Breast epithelium (tissue), 4 donors: Measurements from ENCODE around the gene CAMTA1. TPM values are rescaled to one million over a fixed set of nuclear protein-coding genes. Genes with fewer than 3 reads are reported as not detected.

Source experiments
- DNase-seq, 2 donors: peaks; one replicate each; pipeline ENCODE4 v3.0.0-alpha.2; 2019; ENCODE audit warnings: low spot score in 2 of 2
- H3K27ac ChIP-seq, 2 donors: fragments of 200-600 bp; sonication (generic) in 1 of 2; one replicate each; pipeline ENCODE4 v1.5.1; 2016 to 2019; ENCODE audit warnings: mild to moderate bottlenecking in 1 of 2
- H3K27me3 ChIP-seq, 2 donors: fragments of 200-600 bp; sonication (generic) in 1 of 2; one replicate each; pipeline versions ENCODE4 v1.5.1 to v1.6.0; 2017 to 2019; ENCODE audit warnings: control low read depth in 1 of 2, mild to moderate bottlenecking in 1 of 2
- H3K36me3 ChIP-seq: fragments of 200-600 bp; one replicate; pipeline ENCODE4 v1.5.1; 2019
- H3K4me1 ChIP-seq, 2 donors: fragments of 200-600 bp; sonication (generic); one replicate each; pipeline ENCODE4 v1.5.1; 2016 to 2019; ENCODE audit warnings: control low read depth in 1 of 2
- H3K4me3 ChIP-seq, 3 donors: fragments of 200-600 bp; sonication (generic); 1 replicate in 2 of 3; 2 replicates in 1 of 3; pipeline ENCODE4 v1.5.1; 2016 to 2019; ENCODE audit warnings: mild to moderate bottlenecking in 3 of 3, moderate library complexity in 2 of 3
- H3K9me3 ChIP-seq, 2 donors: fragments of 200-600 bp; sonication (generic) in 1 of 2; one replicate each; pipeline ENCODE4 v1.5.1; 2016 to 2019; ENCODE audit warnings: control low read depth in 1 of 2
- POLR2A ChIP-seq: fragments of 450-650 bp; IDR thresholded peaks from one replicate; pipeline ENCODE4 v1.6.1; 2016; ENCODE audit warnings: antibody characterized with exemption, mild to moderate bottlenecking, moderate library complexity
- POLR2AphosphoS5 ChIP-seq, 3 donors: sonication (generic); formaldehyde crosslinking; IDR thresholded peaks; one replicate each; pipeline ENCODE4 v1.6.1; 2017; ENCODE audit warnings: antibody characterized with exemption in 3 of 3
- intact Hi-C: fragments of 100-400 bp; cut with DNase I; formaldehyde crosslinking; loops from one replicate; pipeline ENCODE4 v1.15.1; 2023; ENCODE audit warnings: low total_unique reads
- total RNA-seq, 3 donors: library from RNA; depleted of rRNA; stranded (reverse); fragments of >200 nt; gene quantifications; one replicate each; pipeline ENCODE4 v1.1.0, GENCODE V29; 2016
- TF ChIP-seq, protein P1 (sequence below), 3 donors: fragments of 450-650 bp; IDR thresholded peaks; one replicate each; pipeline ENCODE4 v1.5.1; 2016 to 2017; ENCODE audit warnings: antibody characterized with exemption in 3 of 3, mild to moderate bottlenecking in 3 of 3, moderate library complexity in 3 of 3

The CAMTA1 gene
- total RNA-seq, 3 donors from 2014 or later, result 53.4 to 84.0 (median 61.9) TPM

DNA sequence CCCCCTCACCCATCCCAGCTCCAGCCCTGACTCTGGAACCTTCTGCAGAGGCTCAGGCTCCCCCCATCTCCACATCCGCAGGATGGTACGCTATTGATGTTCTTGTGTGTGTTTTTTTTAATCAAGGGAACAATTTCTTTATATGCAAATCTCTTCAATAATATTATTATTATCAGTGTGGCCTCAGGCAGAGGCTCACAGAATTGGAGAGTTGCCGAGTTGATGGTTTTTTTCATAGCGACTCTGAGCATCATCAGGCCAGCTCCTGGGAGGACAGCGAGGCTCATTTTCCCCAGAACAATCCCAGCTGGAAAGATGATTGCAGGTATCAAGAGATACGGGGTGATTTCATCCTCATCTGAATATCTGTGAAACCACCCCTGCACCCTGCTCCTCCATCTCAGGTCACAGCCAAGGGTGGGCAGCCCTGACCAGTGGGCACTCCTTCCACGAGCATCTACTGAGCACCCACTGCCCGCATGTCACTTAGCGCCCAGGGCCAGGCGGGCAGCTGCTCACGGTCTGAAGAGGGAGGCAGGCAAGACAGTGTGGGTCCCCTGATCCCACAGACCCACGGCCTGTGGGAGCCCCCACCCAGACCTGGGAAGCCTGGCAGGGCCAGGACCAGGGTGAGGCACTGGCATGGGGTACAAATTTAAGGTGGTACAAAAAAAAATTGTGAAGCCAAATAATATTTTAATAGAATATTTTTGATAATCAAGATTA lies 740.2 kb downstream of the CAMTA1 start:
- DNase-seq, result no peak
- Histone ChIP-seq H3K4me1 (no peaks in the 10 kb centered on the region), H3K9me3 (no peaks in the 10 kb centered on the region), H3K4me3 (no peak overlapping the region), H3K27ac (no peak overlapping the region), H3K27me3 (no peaks in the 10 kb centered on the region), H3K36me3 (no peaks in the 10 kb centered on the region)
- intact Hi-C loops, result no loop called here
- TF ChIP-seq, protein P1, sequence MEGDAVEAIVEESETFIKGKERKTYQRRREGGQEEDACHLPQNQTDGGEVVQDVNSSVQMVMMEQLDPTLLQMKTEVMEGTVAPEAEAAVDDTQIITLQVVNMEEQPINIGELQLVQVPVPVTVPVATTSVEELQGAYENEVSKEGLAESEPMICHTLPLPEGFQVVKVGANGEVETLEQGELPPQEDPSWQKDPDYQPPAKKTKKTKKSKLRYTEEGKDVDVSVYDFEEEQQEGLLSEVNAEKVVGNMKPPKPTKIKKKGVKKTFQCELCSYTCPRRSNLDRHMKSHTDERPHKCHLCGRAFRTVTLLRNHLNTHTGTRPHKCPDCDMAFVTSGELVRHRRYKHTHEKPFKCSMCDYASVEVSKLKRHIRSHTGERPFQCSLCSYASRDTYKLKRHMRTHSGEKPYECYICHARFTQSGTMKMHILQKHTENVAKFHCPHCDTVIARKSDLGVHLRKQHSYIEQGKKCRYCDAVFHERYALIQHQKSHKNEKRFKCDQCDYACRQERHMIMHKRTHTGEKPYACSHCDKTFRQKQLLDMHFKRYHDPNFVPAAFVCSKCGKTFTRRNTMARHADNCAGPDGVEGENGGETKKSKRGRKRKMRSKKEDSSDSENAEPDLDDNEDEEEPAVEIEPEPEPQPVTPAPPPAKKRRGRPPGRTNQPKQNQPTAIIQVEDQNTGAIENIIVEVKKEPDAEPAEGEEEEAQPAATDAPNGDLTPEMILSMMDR (IDR thresholded peaks at IDR 0.05), result no peak
- no peak for TF ChIP-seq POLR2A
- no peak for TF ChIP-seq POLR2AphosphoS5 (IDR thresholded peaks at IDR 0.05)

DNA sequence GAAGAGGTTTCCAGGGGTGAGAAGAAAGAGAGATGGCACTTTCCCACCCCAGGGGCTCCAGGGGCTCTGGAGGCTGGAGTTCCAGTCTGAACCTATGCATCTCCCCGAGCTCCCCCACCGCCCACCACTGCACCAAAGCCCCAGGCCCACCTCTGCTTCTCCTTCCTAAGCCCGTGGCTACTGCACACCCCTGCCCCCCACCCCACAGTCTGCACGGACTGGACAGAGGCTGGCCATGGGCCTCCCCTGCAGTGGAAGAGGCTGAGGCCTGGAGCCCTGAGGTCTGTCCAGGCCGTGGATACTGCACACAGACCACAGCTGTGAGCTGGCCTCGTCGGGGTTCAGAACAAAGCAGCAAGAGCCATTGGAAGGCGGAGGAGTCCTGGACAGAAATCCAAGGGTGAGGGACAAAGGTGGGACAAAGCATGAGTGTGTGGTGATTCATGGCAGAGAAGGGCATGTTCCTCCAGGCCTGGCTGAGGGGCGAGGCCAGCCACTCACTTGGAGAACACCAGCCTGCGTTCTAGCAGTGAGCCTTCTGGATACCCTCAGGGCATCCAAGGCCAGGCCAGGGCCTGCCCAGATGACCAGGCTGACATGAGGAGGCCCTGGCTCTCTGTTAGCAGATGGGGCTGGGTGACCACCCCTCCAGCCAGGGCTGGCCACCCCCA lies 741.1 kb downstream of the CAMTA1 start:
- intact Hi-C loops, result no loop called here
- no peak for DNase-seq
- H3K4me3 ChIP-seq, result no peak overlapping the region
- H3K27ac ChIP-seq, result no peak overlapping the region
- TF ChIP-seq, protein P1 (IDR thresholded peaks at IDR 0.05), result no peak
- no peak for TF ChIP-seq POLR2A
- TF ChIP-seq POLR2AphosphoS5 (IDR thresholded peaks at IDR 0.05), result no peak
- no peaks in the 10 kb centered on the region for H3K36me3 ChIP-seq
- H3K4me1 ChIP-seq, result no peaks in the 10 kb centered on the region
- H3K27me3 ChIP-seq, result no peaks in the 10 kb centered on the region
- H3K9me3 ChIP-seq, result no peaks in the 10 kb centered on the region

DNA sequence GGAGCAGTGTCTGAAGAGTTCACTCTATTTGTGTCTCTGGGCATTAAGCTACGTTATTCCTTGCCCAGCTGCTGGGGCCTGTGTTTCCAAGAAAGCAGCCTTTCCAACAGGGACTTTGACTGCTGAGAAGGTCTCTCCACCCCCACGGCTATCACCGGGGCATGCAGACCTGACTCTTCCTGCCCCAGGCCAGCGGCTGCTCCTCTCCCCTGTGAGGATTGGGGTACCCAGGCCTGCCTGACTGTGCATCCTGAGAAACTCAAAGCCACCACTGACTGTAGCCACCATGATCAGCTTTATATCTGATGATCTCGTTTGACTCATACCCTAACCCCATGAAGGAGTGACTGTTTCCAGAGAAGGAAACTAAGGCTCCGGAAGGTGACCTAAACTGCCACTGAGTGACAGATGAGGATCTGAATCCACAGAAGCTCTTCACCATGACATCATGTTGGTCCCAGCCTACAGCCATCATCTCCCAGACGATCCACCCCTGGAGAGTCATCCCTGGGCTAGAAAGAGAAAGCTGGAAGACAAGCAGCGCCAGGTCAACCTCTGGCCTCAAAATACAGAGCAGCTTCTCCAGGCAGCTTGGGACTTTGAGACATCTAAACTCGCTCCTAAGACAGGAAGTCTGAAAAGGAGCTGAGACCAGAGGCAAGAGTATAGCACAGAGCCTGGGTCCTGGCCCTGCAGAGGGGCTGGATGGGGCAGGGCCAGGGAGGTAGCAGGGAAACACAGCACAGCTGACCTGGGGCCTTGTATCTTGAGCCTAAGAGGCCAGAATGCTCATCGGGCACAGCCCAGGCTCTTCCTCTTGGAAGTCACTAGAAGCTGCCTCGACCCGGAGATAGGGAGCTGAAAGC lies 741.8 kb downstream of the CAMTA1 start:
- no peak for DNase-seq
- TF ChIP-seq, protein P1 (IDR thresholded peaks at IDR 0.05), result no peak
- TF ChIP-seq POLR2AphosphoS5 (IDR thresholded peaks at IDR 0.05) (no peak), POLR2A (no peak)
- Histone ChIP-seq H3K4me1 (no peaks in the 10 kb centered on the region), H3K27me3 (no peaks in the 10 kb centered on the region), H3K27ac (no peak overlapping the region), H3K9me3 (no peaks in the 10 kb centered on the region), H3K4me3 (no peak overlapping the region), H3K36me3 (no peaks in the 10 kb centered on the region)
- intact Hi-C loops, result no loop called here

DNA sequence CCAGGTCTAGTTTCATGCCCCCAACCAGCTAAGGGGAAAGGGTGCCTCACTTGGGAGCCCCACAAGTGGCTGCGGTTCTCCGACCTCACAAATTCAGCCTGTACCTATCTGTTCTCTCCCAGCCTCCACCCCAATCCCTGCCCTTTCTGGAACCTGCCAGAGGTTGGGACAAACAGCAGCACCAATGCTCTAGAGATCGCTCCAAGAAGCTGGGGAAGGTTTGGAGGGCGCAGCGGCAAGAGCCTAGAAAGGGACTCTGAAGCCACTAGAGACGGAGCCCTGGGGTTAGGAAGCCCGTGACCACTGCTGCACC lies 742.4 kb downstream of the CAMTA1 start:
- TF ChIP-seq POLR2AphosphoS5 (IDR thresholded peaks at IDR 0.05) (no peak), POLR2A (no peak)
- TF ChIP-seq, protein P1 (IDR thresholded peaks at IDR 0.05), result no peak
- H3K27me3 ChIP-seq, result no peaks in the 10 kb centered on the region
- H3K9me3 ChIP-seq, result no peaks in the 10 kb centered on the region
- H3K27ac ChIP-seq, result no peak overlapping the region
- no peak overlapping the region for H3K4me3 ChIP-seq
- intact Hi-C loops, result no loop called here
- no peaks in the 10 kb centered on the region for H3K4me1 ChIP-seq
- H3K36me3 ChIP-seq, result no peaks in the 10 kb centered on the region
- DNase-seq, result no peak
